ENCODE measurements around the gene ZNF429. TPM values are rescaled to one million over a fixed set of nuclear protein-coding genes. Genes with fewer than 3 reads are reported as not detected.
A peak's percentile ranks its signal among the peaks of the same experiment; 100 is the strongest.
"Not testable (repeated sequence)": the region's sequence is repeated elsewhere in the genome, so short reads cannot be mapped to it uniquely, and the experiment has no call there.

ZNF429 gene
- total RNA-seq, 1 donor from 2014 or later, result 7.9 TPM

DNA sequence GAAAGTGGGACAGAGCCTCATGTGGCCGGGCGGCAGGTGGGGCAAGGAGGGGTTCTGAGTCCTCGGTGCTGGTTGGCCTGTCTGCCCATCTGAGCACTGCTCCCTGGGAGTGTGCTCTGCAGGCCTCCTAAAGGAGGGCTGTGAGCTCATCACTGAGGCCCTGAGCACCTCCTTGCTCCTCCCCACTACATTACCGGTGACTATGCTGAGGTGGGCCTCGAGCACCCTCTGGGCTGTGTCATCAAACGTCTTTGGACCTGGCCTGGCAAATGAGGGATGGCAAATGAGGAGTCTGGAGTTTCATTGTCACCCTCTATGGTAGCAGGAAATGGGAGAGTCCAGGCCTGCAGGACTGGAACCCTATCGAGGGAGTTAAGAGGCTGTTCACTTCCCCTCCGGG lies 38.8 kb upstream of the ZNF429 start:
- Histone ChIP-seq H3K36me3 (no peaks in the 10 kb centered on the region), H3K4me1 (no peaks in the 10 kb centered on the region), H3K4me3 (no peak overlapping the region), H3K27me3 (no peaks in the 10 kb centered on the region), H3K9me3 (no peaks in the 10 kb centered on the region), H3K27ac (no peak overlapping the region)
- TF ChIP-seq, protein P1, sequence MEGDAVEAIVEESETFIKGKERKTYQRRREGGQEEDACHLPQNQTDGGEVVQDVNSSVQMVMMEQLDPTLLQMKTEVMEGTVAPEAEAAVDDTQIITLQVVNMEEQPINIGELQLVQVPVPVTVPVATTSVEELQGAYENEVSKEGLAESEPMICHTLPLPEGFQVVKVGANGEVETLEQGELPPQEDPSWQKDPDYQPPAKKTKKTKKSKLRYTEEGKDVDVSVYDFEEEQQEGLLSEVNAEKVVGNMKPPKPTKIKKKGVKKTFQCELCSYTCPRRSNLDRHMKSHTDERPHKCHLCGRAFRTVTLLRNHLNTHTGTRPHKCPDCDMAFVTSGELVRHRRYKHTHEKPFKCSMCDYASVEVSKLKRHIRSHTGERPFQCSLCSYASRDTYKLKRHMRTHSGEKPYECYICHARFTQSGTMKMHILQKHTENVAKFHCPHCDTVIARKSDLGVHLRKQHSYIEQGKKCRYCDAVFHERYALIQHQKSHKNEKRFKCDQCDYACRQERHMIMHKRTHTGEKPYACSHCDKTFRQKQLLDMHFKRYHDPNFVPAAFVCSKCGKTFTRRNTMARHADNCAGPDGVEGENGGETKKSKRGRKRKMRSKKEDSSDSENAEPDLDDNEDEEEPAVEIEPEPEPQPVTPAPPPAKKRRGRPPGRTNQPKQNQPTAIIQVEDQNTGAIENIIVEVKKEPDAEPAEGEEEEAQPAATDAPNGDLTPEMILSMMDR (IDR thresholded peaks at IDR 0.05), result no peak
- TF ChIP-seq POLR2A (IDR thresholded peaks at IDR 0.05) (no peak), POLR2AphosphoS5 (IDR thresholded peaks at IDR 0.05; ENCODE audit: insufficient read depth in 1 of 2, low read depth in 1 of 2) (no peak)
- no peak for DNase-seq (ENCODE audit: extremely low spot score in 2 of 2)
- intact Hi-C loops (cut with DNase I), result no loop called here

DNA sequence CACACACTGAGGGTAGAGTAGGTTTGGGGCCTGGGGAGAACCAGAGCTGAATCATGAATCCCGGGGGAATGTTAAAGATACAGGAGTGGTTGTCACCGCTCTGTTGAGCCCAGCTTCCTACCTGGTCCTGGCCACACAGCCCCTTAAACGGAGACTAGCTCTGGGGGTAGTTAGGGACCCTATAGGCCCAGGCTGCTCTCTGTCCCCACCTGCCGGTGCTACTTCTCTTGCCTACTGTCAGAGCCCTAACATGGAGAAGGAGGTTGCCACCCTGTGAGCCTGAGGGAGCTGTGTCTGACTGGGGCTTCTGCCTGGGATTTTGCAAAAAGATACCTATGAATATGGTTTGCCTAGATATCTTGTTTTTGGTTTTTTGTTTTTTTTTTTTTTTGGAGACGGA lies 36.6 kb upstream of the ZNF429 start:
- Histone ChIP-seq H3K27me3 (no peaks in the 10 kb centered on the region), H3K4me1 (no peaks in the 10 kb centered on the region), H3K36me3 (no peaks in the 10 kb centered on the region), H3K27ac (no peak overlapping the region), H3K4me3 (no peak overlapping the region), H3K9me3 (no peaks in the 10 kb centered on the region)
- intact Hi-C loops (cut with DNase I), result no loop called here
- DNase-seq (ENCODE audit: extremely low spot score in 2 of 2), result no peak
- TF ChIP-seq POLR2A (IDR thresholded peaks at IDR 0.05) (no peak), POLR2AphosphoS5 (IDR thresholded peaks at IDR 0.05; ENCODE audit: insufficient read depth in 1 of 2, low read depth in 1 of 2) (no peak)
- TF ChIP-seq, protein P1 (IDR thresholded peaks at IDR 0.05), result no peak

DNA sequence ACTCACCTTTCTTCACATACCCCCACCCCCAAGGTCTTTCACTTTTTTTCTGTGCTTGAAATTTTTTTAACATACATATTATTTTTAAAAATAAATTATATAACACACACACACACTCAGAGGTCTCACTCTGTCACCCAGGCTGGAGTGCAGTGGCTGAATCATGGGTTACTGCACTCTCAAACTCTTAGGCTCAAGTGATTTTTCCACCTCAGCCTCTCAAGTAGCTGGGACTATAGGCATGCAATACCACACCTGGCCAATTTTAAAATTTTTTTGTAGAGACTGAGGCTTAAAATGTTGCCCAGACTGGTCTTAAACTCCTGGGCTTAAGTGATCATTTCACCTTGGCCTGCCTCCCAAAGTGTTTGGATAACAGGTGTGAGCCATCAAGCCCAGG lies 32.9 kb upstream of the ZNF429 start:
- H3K27me3 ChIP-seq, result no peaks in the 10 kb centered on the region
- H3K9me3 ChIP-seq, result no peaks in the 10 kb centered on the region
- H3K4me1 ChIP-seq, result peaks cover 8% of the 10 kb centered on the region
- no peak overlapping the region for H3K4me3 ChIP-seq
- TF ChIP-seq POLR2AphosphoS5 (IDR thresholded peaks at IDR 0.05; ENCODE audit: insufficient read depth in 1 of 2, low read depth in 1 of 2) (no peak), POLR2A (IDR thresholded peaks at IDR 0.05) (no peak)
- TF ChIP-seq, protein P1 (IDR thresholded peaks at IDR 0.05), result no peak
- no peak overlapping the region for H3K27ac ChIP-seq
- no peak for DNase-seq (ENCODE audit: extremely low spot score in 2 of 2)
- no peaks in the 10 kb centered on the region for H3K36me3 ChIP-seq
- intact Hi-C loops (cut with DNase I), result no loop called here

DNA sequence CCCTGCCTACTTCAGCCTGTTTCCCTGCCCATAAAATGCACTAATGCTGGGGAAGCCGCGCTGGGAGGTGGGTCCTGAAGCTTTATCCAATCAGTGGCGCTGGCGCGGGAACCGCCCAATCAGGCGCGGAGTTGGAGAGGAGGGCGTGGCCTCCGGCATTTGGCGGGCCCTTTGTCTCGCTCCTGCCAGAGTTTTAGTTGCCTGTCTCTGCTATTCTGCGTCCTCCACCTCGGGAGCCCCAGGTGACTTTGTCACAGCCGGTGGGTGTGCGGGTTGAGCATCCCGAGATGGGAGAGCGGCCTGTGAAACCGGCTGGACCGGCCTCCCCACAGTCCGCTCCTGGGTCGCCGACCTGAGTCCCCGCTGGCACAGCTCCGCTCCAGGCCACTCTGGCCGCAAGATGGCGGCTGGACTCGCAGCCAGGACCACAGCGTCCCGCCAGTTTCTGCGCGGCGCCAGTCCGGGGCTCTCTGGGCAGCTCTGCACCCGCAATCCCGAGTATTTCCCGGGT lies 30.7 kb upstream of the ZNF429 start:
- Histone ChIP-seq H3K9me3 (no peaks in the 10 kb centered on the region), H3K4me1 (peaks cover 8% of the 10 kb centered on the region), H3K27ac (no peak overlapping the region), H3K36me3 (no peaks in the 10 kb centered on the region), H3K4me3 (peak overlapping the region; percentile 28 to 44), H3K27me3 (no peaks in the 10 kb centered on the region)
- intact Hi-C loops (cut with DNase I), result no loop called here
- no peak for TF ChIP-seq POLR2A (IDR thresholded peaks at IDR 0.05)
- TF ChIP-seq, protein P1 (IDR thresholded peaks at IDR 0.05), result no peak
- peak in 1 of 2 donors; percentile 43 for TF ChIP-seq POLR2AphosphoS5 (IDR thresholded peaks at IDR 0.05; ENCODE audit: insufficient read depth in 1 of 2, low read depth in 1 of 2)
- peak in 1 of 2 donors; percentile 67 for DNase-seq (ENCODE audit: extremely low spot score in 2 of 2)

DNA sequence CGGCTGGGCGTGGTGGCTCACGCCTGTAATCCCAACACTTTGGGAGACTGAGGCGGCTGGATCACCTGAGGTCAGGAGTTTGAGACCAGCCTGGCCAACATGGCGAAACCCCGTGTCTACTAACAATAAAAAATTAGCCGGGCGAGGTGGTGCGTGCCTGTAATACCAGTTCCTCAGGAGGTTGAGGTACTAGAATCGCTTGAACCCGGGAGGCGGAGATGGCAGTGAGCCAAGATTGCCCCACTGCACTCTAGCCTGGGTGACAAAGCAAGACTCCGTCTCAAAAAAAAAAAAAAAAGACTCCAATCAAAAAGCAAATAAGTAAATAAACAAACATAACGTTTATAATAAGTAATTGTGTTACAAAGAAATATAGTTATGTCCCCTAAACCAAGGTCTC lies 23.0 kb upstream of the ZNF429 start:
- intact Hi-C loops (cut with DNase I), result not testable (repeated sequence)

More for the DNA sequence above, 23.0 kb upstream of the ZNF429 start:
- not testable (repeated sequence) for H3K4me1 ChIP-seq; H3K36me3 ChIP-seq; H3K4me3 ChIP-seq; H3K9me3 ChIP-seq; H3K27ac ChIP-seq; H3K27me3 ChIP-seq; DNase-seq (ENCODE audit: extremely low spot score in 2 of 2)

All from vagina (tissue), 2 donors.